ENCODE measurements around the gene EFR3B. TPM values are rescaled to one million over a fixed set of nuclear protein-coding genes. Genes with fewer than 3 reads are reported as not detected.

EFR3B gene
- total RNA-seq, 1 donor from 2014 or later, result 1.5 TPM

GRCh38 chr2:25176541-25177181 is 134.8 kb downstream of the EFR3B start:
- no peak for DNase-seq (ENCODE audit: extremely low read depth, low read depth, low spot score)

- DNase-seq (ENCODE audit: extremely low read depth, low read depth, low spot score), result no peak
Measured at GRCh38 chr2:25177211-25177611, 135.3 kb downstream of the EFR3B start.

- DNase-seq (ENCODE audit: extremely low read depth, low read depth, low spot score), result no peak
Measured at GRCh38 chr2:25178976-25179375, 137.1 kb downstream of the EFR3B start.

GRCh38 chr2:25184254-25184653 is 142.4 kb downstream of the EFR3B start:
- DNase-seq (ENCODE audit: extremely low read depth, low read depth, low spot score), result no peak

GRCh38 chr2:25187729-25188350 is 146.0 kb downstream of the EFR3B start:
- DNase-seq (ENCODE audit: extremely low read depth, low read depth, low spot score), result no peak

- no peak for DNase-seq (ENCODE audit: extremely low read depth, low read depth, low spot score)
Measured at GRCh38 chr2:25188405-25188804, 146.5 kb downstream of the EFR3B start.

GRCh38 chr2:25190536-25190935 is 148.7 kb downstream of the EFR3B start:
- no peak for DNase-seq (ENCODE audit: extremely low read depth, low read depth, low spot score)

GRCh38 chr2:25194576-25195122 is 152.8 kb downstream of the EFR3B start:
- DNase-seq (ENCODE audit: extremely low read depth, low read depth, low spot score), result no peak

- no peak for DNase-seq (ENCODE audit: extremely low read depth, low read depth, low spot score)
Measured at GRCh38 chr2:25197336-25198208, 155.7 kb downstream of the EFR3B start.

GRCh38 chr2:25198209-25198525 is 156.3 kb downstream of the EFR3B start:
- no peak for DNase-seq (ENCODE audit: extremely low read depth, low read depth, low spot score)

GRCh38 chr2:25198576-25198975 is 156.7 kb downstream of the EFR3B start:
- DNase-seq (ENCODE audit: extremely low read depth, low read depth, low spot score), result no peak

GRCh38 chr2:25201265-25201664 is 159.4 kb downstream of the EFR3B start:
- no peak for DNase-seq (ENCODE audit: extremely low read depth, low read depth, low spot score)

GRCh38 chr2:25201794-25202193 is 159.9 kb downstream of the EFR3B start:
- no peak for DNase-seq (ENCODE audit: extremely low read depth, low read depth, low spot score)

GRCh38 chr2:25202275-25202674 is 160.4 kb downstream of the EFR3B start:
- DNase-seq (ENCODE audit: extremely low read depth, low read depth, low spot score), result no peak

- no peak for DNase-seq (ENCODE audit: extremely low read depth, low read depth, low spot score)
Measured at GRCh38 chr2:25204190-25204838, 162.4 kb downstream of the EFR3B start.

GRCh38 chr2:25207078-25207545 is 165.2 kb downstream of the EFR3B start:
- DNase-seq (ENCODE audit: extremely low read depth, low read depth, low spot score), result no peak

Other genes with a start within 250 kb of the EFR3B start
- gene PTRHD1, start 248.7 kb upstream of the EFR3B start, total RNA-seq, result 45.5 and 46.8 TPM in 2 replicates
- 14.6 and 15.7 TPM in 2 replicates for gene CENPO, start 248.7 kb upstream of the EFR3B start, total RNA-seq
- gene ADCY3, start 121.8 kb upstream of the EFR3B start, total RNA-seq, result 36.5 and 36.9 TPM in 2 replicates
- 2.2 and 2.3 TPM in 2 replicates for gene DNAJC27, start 70.1 kb upstream of the EFR3B start, total RNA-seq
- gene POMC, start 126.5 kb downstream of the EFR3B start, total RNA-seq, result 0.58 and 2.8 TPM in 2 replicates

Data from glomerular endothelial cell (primary cell).